ENCODE measurements around the gene RPP25L.

The RPP25L gene

GRCh38 chr9:34637356-34638137, 25.6 kb upstream of the RPP25L start, which contains the start of gene SIGMAR1:
Gene SIGMAR1, minus strand, starts transcription at chr9:34637787. Its CDS starts 90 bp downstream, at chr9:34637697.
- DNase-seq = peak; percentile 89

GRCh38 chr9:34636791-34637355, 25.0 kb upstream of the RPP25L start:
- no peak for DNase-seq

GRCh38 chr9:34635556-34635955, 23.7 kb upstream of the RPP25L start:
- no peak for DNase-seq

GRCh38 chr9:34634551-34635248, 22.8 kb upstream of the RPP25L start:
- DNase-seq = no peak

GRCh38 chr9:34633851-34634550, 22.1 kb upstream of the RPP25L start:
- DNase-seq = peak; percentile 74

GRCh38 chr9:34633166-34633565, 21.3 kb upstream of the RPP25L start:
- DNase-seq = no peak

GRCh38 chr9:34630402-34631154, 18.7 kb upstream of the RPP25L start:
- no peak for DNase-seq

GRCh38 chr9:34629491-34629808, 17.6 kb upstream of the RPP25L start:
- no peak for DNase-seq

GRCh38 chr9:34628656-34629490, 17.0 kb upstream of the RPP25L start, which contains the start of gene ARID3C:
Gene ARID3C, minus strand, starts transcription at chr9:34629066. Its CDS starts 1,052 bp downstream, at chr9:34628014.
- peak; percentile 19 for DNase-seq

- DNase-seq = no peak
These were observed 16.1 kb upstream of the RPP25L start for GRCh38 chr9:34627716-34628655.

GRCh38 chr9:34625186-34625486, 13.2 kb upstream of the RPP25L start:
- DNase-seq = no peak

GRCh38 chr9:34624475-34625185, 12.7 kb upstream of the RPP25L start:
- DNase-seq = no peak

GRCh38 chr9:34623374-34624235, 11.7 kb upstream of the RPP25L start:
- DNase-seq = peak; percentile 7

GRCh38 chr9:34620061-34620994, 8.4 kb upstream of the RPP25L start, which contains the start of gene DCTN3:
Gene DCTN3, minus strand, starts transcription at chr9:34620495. Its CDS starts 31 bp downstream, at chr9:34620464.
- peak; percentile 95 for DNase-seq

- no peak for DNase-seq
These were observed 3.2 kb upstream of the RPP25L start for GRCh38 chr9:34615132-34615531.

- DNase-seq = peak; percentile 67
These were observed 992 bp upstream of the RPP25L start for GRCh38 chr9:34612788-34613390.

GRCh38 chr9:34611251-34611810, 566 bp downstream of the RPP25L start:
- DNase-seq = no peak

Measured in CD4-positive, alpha-beta T cell treated with Interferon gamma for 1 hour (primary cell).